HG03565 (cell line): Measurements from ENCODE around the gene POU2F1.

ENCODE experiments used
- ATAC-seq: cut with Tn5 transposase; IDR thresholded peaks from one replicate; pipeline ENCODE4 v1.9.1; 2021; ENCODE audit warnings: mild to moderate bottlenecking, moderate library complexity; ENCODE audit not compliant: unreplicated experiment

The POU2F1 gene

DNA sequence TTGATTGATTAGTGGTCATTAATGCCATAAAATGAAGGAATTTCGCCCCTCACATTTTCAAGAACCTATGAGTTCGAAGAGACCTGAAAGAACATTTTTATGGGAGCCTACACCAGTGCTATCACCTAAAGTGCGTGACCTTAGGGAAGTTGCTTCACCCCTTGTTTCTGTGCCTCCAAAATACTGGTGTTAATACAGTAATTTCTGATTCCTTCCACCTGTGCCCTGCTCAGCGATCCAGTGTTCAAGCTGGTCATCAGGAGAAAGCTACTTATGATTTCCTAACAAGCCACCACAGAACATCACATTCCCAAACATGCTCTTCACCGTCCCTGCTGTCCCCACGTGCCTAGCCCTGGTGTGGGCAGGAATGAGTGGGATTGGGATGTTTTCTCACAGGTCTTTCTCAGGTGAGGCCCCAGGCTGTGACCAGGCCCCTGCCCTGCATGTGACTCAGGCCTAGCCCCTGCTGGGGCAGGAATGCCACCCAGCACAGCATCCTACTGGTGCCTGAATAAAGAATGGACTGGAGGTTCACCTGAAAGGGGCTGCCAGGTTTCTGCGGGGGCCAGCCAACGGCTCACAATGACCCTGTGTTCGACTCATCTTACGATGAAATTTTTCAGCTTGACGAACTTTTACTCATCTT is 237.4 kb downstream of the POU2F1 start:
- ATAC-seq = no peak

DNA sequence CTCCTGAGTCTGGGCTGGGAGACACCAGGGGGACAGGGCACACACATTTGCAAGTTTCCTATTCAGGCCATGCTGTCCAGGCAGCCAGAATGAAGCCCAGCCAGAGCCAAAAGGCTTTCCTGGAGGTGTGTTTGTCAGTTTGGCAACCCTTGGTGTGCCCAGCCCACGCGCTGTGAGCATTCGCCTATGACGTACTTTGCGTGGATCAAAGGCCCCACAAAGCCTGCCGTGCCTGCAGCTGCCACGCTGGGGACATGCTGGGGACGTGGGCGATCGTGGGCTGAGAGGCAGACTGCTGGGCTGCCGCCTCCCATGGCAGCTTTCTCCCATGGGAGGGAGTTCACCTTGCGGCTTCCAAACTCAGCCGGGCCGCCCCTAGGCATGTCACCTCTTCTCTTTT is 240.2 kb downstream of the POU2F1 start:
- ATAC-seq = no peak

DNA sequence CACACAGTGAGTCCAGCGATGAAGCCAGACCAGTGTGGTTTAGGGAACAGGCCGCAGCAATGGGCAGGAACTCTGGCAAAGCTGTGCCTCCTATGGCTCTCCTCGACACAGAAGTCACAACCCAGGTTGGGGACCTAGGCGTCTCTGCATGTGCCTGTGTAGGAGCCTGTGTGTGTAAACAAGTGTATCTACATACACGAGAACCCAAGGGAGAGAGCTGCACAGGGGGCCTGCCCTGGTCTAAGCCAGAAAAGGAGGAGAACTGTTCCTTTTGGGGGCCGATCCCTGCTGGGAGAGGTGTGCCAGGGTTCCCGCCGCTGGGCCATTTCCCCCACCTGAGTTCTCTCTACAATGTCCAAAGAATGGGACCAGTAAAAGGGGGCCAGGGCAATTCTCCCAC is 241.7 kb downstream of the POU2F1 start:
- no peak for ATAC-seq

DNA sequence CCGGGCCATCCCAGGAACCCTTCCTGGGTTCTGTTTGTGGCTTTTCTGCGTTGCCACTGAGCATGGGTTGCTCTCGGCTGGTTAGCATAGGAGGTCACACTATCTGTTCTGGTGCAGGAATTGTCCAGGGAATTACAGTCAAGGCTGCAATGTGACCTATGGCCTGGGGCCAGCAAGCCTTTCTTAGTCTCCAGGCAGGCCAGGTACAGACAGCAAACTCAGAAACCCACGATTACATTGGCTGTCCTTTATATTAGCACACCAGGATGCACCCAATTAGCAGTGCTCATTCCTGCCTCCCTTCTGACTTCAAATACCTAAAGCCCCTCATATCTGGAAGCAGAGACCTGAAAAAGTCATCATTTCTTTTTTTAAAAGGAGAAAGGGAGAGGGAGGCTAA is 242.4 kb downstream of the POU2F1 start:
- ATAC-seq = no peak

DNA sequence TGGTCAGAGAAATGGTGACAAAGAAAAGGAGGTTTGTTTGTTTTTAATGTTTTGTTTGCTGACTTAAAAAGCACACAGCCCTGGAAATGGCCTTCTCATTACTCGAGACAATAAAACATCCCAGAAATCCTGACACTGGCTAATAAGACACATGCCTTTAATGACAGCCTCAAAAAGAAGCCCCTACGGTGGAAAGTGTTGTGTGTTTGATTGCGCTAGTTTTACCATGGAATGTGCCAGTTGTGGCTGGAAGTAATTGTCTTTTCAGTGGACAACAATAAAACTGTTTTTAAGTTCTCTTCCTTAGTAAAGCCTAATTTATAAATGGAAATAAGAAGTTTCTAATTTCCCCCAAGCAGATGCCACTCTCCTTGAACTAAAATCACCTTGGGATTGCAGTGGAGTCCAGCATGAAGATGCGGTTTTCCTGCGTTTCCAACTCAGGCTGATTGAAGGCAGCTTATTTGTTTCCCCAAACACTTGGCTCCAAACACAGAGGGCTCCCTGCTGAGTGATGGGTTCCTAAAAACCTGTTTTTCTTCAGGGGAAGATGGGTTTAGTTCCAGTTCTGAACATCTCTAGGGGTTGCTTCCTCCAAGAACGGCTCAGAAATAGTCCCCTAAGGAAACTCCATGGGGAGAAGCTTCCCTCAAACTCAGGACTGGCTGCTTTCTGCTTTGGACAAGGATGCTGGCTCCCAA is 243.3 kb downstream of the POU2F1 start:
- no peak for ATAC-seq

DNA sequence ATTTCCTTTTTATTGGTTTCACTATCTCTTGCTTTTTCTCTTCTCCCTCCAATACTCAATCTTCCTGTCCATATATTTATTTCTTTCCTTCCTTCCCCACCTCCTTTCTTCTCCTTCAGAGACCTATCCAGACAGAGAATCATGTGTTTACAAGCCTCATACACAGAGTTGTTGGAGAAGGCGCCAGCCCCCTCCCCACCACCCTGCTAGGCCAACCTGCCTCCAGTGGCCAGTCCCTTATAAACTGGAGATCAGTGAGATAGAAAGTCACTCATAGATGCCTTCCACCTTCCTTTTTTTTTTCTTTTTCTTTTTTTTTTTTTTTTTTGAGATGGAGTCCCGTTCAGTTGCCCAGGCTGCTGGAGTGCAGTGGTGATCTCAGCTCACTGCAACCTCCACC is 244.3 kb downstream of the POU2F1 start:
- ATAC-seq = no peak

DNA sequence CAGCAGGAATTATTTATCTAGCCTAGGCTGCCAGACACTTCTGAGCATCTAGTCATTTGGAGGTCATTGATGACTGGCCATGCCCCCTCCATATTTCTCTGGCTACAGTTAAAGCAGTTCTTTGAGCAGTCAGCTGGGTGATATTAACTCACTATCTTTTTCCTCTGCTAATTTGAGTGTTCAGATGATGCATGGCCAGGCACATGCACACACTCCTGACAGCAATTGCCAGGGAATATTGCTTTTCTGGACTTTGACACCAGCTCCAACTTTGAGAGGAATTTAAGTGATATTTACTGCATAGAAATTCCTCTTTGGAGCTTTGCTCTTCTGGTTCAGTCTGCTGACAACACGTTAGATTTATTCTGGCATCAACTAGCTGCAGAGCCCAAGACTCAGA is 245.1 kb downstream of the POU2F1 start:
- ATAC-seq = no peak

DNA sequence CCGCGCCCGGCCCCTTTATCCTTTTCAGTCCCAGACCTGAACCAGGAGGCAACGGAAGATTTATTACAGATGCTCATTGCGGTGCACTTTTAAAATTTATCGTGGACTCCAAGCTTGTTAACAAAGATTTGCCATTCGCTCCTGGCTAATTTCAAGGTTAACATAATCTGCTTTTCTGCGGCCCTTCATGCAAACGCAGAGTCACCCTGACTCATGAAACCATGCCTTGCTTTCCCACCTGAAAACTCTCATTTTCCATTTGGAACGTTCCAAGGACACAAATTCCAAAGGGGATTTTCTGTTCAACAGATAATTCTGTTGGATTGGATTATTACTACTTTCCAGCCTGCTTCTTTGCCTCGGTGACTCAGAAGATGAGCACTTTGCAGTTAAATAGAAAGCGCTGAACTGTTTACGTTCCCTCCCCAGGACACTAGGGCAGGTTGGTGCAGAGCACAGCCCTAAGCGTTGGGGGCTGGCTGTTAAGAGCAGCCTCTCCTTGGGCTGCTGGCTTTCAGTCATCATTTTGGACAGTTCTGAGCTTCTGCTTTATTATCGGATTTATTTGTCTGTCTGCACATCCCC is 246.5 kb downstream of the POU2F1 start:
- ATAC-seq = no peak

DNA sequence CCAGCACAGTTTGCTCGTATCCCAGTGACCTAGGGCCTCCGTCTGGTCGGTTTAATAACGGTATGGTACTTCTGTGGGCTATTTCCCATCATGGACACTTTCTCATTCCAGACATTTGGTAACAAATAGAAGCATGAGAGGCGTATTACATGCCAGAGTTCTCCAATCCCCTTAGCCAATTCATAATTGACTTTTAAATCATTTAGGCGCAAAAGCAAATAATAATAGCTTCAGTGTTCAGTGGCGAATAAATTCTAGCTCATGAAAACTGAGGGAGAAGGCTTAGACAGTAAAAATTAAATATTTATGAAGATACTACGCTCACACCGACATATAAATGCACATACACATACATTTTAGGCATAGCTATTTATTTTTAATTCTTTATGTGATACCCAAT is 247.1 kb downstream of the POU2F1 start:
- no peak for ATAC-seq

DNA sequence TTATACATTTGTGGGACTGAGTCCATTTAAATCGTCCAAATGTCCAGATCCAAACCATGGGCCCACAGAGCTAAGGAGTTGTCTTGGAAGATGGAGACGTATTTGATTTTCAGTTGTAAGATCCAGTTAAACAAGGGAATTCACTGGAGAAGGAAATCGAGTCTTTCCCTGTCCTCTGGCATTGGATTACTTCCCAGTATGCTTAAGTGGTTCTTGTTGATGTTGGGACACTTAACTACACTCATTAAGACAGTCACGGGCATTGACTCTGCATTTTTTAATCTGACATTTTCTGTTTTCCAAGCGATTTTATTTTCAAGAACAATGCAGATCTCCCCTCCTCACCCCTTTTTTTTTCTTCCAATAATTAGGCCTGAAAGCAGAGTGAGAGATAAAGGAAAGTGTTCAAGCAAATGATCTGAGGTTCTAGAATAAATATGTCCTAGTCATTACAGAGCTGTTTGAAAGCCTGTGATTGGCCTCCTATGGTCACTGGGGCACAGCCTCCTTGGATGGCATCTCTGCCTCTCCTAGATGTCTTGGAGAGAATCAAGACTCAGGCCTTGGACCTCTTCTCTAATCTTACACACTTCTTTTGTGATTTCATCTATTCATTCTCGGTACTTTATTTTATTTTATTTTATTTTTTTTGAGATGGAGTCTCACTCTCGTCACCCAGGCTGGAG is 248.7 kb downstream of the POU2F1 start:
- ATAC-seq = no peak

DNA sequence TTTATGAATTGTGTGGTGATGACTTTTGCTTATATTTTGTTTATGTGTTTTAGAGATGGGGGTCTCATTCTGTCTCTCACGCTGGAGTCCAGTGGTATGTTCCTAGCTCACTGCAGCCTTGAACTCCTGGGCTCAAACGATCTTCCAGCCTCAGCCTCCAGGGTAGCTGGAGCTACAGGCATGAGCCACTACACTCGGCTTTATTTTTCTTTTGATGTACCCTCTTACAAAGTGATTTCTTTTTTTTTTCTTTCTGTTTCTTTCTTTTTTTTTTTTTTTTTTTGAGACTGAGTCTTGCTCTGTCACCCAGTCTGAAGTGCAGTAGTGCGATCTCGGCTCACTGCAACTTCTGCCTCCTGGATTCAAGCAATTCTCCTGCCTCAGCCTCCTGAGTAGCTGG is 250.9 kb downstream of the POU2F1 start:
- no peak for ATAC-seq

DNA sequence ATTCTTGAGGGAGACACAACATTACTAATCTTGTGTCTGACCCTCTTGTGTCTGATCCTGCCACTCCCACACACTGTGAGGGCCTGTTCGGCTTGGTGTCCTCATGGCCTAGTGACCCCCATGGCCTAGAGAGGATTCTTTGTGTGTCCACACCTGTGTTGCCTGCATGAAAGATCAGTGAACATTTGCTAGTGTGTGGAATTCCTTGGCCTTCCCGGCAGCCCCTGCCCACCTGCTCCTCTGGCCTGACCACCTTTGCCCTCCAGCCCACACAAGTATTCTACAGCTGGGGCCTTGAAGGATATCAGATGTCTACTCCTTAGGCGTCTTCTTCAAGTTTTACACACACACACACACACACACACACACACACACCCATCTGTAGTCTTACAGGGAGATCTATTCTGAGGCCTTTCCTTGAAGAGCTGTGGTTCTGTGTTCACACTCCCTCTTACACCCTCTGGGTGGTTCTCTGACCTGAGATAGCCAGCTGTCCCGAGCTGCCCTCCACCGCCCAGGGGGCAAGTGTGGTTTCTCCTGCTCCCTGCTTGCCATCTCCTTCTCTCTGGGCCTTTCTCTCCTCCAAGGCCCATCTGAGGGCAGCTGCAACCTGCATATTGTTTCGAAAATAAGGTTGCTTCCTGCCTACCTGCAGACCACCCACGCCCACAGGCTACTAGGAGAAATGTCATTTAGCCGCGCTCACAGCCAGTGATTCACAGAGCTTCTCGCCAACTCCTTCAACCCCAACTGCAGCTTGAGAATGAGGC is 252.3 kb downstream of the POU2F1 start:
- no peak for ATAC-seq

DNA sequence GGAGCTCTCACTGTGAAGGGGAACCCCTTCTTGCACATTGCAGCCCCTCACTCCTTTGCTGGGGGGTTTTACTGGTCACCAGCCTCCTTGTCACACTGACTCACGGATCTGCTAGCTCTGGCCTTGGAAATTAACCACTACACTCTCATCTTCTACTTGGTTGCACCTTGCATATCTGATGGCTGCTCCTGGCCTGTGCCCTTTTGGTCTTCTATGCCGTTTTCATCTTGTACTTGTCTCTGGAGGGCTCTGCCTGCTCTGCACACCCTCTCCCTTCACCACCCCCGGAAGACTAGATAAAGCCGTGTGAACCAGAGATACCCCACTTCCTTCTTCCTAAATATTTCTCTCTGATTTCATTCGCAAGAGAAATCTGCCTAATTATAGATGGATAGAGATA is 253.1 kb downstream of the POU2F1 start:
- no peak for ATAC-seq

DNA sequence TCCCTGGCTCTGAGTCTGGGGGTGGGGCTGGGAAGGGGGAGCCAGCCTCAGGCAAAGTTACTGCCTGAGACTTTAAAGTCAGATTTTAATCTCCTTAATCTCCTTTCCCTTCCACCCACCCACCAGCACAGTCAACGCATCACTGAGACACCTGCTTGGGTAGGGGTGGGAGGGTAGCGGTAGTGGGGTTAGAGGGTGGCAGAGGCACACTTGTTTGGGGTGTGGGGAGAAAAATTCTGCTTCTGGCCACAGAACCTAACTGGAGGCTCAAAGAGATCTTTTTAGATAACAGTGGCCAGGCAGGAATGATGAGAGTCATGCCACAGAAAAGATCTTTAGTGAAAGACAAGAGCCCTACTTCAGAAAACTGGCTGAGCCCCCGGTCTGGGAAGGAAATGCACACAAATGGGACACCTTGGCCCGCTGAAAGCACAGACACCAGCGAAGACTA is 253.5 kb downstream of the POU2F1 start:
- no peak for ATAC-seq

DNA sequence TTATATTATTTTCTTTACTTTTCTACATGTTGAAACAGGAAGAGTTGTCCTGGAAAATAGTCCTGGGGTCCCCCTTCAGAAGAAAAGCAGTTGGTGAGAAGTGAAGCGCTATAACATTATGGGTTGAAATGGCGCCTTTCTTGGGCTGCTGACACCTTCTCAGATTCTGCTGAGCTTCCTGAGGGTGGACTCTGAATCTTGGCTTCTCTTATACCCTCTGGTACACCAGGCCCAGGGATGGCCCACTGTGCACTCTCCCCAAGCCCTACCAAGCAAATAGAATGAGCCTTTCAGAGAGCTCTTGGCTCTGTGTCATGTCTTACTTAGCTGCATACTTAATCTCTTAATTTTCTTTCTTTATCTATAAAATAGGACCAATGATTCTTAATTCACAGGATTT is 255.4 kb downstream of the POU2F1 start:
- ATAC-seq = no peak
